GM12874 (cell line): Measurements from ENCODE around the gene ODC1.

ENCODE experiments used
- CTCF ChIP-seq: IDR thresholded peaks from 2 replicates; pipeline ENCODE4 v1.5.1; 2011; ENCODE audit warnings: low read depth, mild to moderate bottlenecking, control low read depth, low read length, moderate library complexity; ENCODE audit not compliant: insufficient read depth

Gene ODC1

GRCh38 chr2:10397297-10397875 is 50.7 kb downstream of the ODC1 start:
- no peak for TF ChIP-seq CTCF

GRCh38 chr2:10396464-10396863 is 51.7 kb downstream of the ODC1 start:
- TF ChIP-seq CTCF, result no peak

GRCh38 chr2:10395893-10396292 is 52.2 kb downstream of the ODC1 start:
- TF ChIP-seq CTCF, result no peak

- no peak for TF ChIP-seq CTCF
Observed at GRCh38 chr2:10393640-10393982, 54.5 kb downstream of the ODC1 start.

- TF ChIP-seq CTCF, result no peak
Observed at GRCh38 chr2:10392951-10393639, 55.0 kb downstream of the ODC1 start.

GRCh38 chr2:10392548-10392947 is 55.6 kb downstream of the ODC1 start:
- no peak for TF ChIP-seq CTCF

- no peak for TF ChIP-seq CTCF
Observed at GRCh38 chr2:10392100-10392499, 56.0 kb downstream of the ODC1 start.
